Measurements from ENCODE around the gene CD248.
"Not testable (repeated sequence)": the region's sequence is repeated elsewhere in the genome, so short reads cannot be mapped to it uniquely, and the experiment has no call there.

CD248 gene

GRCh38 chr11:66311965-66312548 lies 4.8 kb downstream of the CD248 start:
- FAIRE-seq: no peak

GRCh38 chr11:66311470-66311964 lies 5.3 kb downstream of the CD248 start:
- FAIRE-seq: no peak

GRCh38 chr11:66310803-66311440 lies 5.9 kb downstream of the CD248 start:
- not testable (repeated sequence) for FAIRE-seq

- no peak for FAIRE-seq
These were observed 6.5 kb downstream of the CD248 start for GRCh38 chr11:66310324-66310723.

GRCh38 chr11:66309475-66309874 lies 7.4 kb downstream of the CD248 start:
- no peak for FAIRE-seq

GRCh38 chr11:66302656-66303055 lies 14.2 kb downstream of the CD248 start:
- FAIRE-seq: no peak

GRCh38 chr11:66299186-66299585 lies 17.7 kb downstream of the CD248 start:
- FAIRE-seq: no peak

- FAIRE-seq: no peak
These were observed 19.2 kb downstream of the CD248 start for GRCh38 chr11:66297610-66298009.

- FAIRE-seq: no peak
These were observed 21.9 kb downstream of the CD248 start for GRCh38 chr11:66294626-66295620.

- FAIRE-seq: no peak
These were observed 22.8 kb downstream of the CD248 start for GRCh38 chr11:66293777-66294625.

- FAIRE-seq: no peak
These were observed 23.5 kb downstream of the CD248 start for GRCh38 chr11:66293352-66293751.

GRCh38 chr11:66292543-66293332 lies 24.1 kb downstream of the CD248 start:
- FAIRE-seq: no peak

GRCh38 chr11:66291706-66292542 lies 24.9 kb downstream of the CD248 start, which contains the start of gene TMEM151A:
Gene TMEM151A, plus strand, starts transcription at chr11:66291894. Its CDS starts 120 bp downstream, at chr11:66292014.
- FAIRE-seq: no peak

- no peak for FAIRE-seq
These were observed 25.5 kb downstream of the CD248 start for GRCh38 chr11:66291303-66291705.

GRCh38 chr11:66290330-66290621 lies 26.6 kb downstream of the CD248 start:
- no peak for FAIRE-seq

- no peak for FAIRE-seq
These were observed 27.1 kb downstream of the CD248 start for GRCh38 chr11:66289548-66290329.

- peak; percentile 96 for FAIRE-seq
These were observed 27.9 kb downstream of the CD248 start, which contains the start of gene YIF1A for GRCh38 chr11:66288671-66289547. Gene YIF1A, minus strand, starts transcription at chr11:66289143. Its CDS starts 158 bp downstream, at chr11:66288985.

GRCh38 chr11:66287889-66288670 lies 28.8 kb downstream of the CD248 start:
- no peak for FAIRE-seq

All from islet of Langerhans (tissue), 1 donor.